PC-9 (cell line): ENCODE measurements around the gene TTF2. TPM values are rescaled to one million over a fixed set of nuclear protein-coding genes. Genes with fewer than 3 reads are reported as not detected.
A peak's percentile ranks its signal among the peaks of the same experiment; 100 is the strongest.

ENCODE experiments used
- BruUV-seq: library from RNA; stranded (reverse); fragments of 400-500 nt; replicated peaks from 2 replicates; lab custom pipeline; 2021; lab: Mats Ljungman, UMichigan
- CTCF ChIA-PET: fragments of 300-600 bp; sonication (Branson Sonifier 250); formaldehyde crosslinking; loops from one replicate; lab custom pipeline; 2022; ENCODE audit warnings: antibody characterized with exemption; lab: Charles Lee
- POLR2A ChIA-PET: fragments of 300-600 bp; sonication (Branson Sonifier 250); formaldehyde crosslinking; loops from one replicate; lab custom pipeline; 2022; ENCODE audit warnings: antibody characterized with exemption; ENCODE audit not compliant: unreplicated experiment; lab: Charles Lee
- DNase-seq, 2 experiments: peaks; one replicate each; pipeline versions ENCODE4 v3.0.0 to v3.0.0-alpha.2; 2015 to 2022; ENCODE audit warnings: mixed read lengths in 1 of 2
- H2AFZ ChIP-seq: fragments of 200-600 bp; sonication (generic); 2 replicates; pipeline ENCODE4 v1.8.1; 2017; ENCODE audit warnings: antibody characterized with exemption
- H3F3A ChIP-seq: fragments of 200-600 bp; sonication (generic); 2 replicates; pipeline ENCODE4 v1.8.1; 2017; ENCODE audit warnings: antibody characterized with exemption, mild to moderate bottlenecking, low read depth; ENCODE audit not compliant: insufficient read depth
- H3K27ac ChIP-seq: fragments of 200-600 bp; sonication (generic); 2 replicates; pipeline ENCODE4 v1.6.1; 2016; ENCODE audit warnings: mixed run types
- H3K27me3 ChIP-seq: fragments of 200-600 bp; sonication (generic); 2 replicates; pipeline ENCODE4 v1.6.1; 2016; ENCODE audit warnings: low read depth, mixed run types; ENCODE audit not compliant: insufficient read depth
- H3K36me3 ChIP-seq: fragments of 200-600 bp; sonication (generic); 2 replicates; pipeline ENCODE4 v1.6.1; 2016; ENCODE audit warnings: low read depth, mixed run types
- H3K4me1 ChIP-seq: fragments of 200-600 bp; sonication (generic); replicated peaks from 2 replicates; pipeline ENCODE4 v1.6.1; 2016; ENCODE audit warnings: mixed run types; ENCODE audit not compliant: insufficient read depth
- H3K4me2 ChIP-seq: fragments of 200-600 bp; sonication (generic); 2 replicates; pipeline ENCODE4 v1.6.1; 2017; ENCODE audit warnings: mixed run types
- H3K4me3 ChIP-seq: fragments of 200-600 bp; sonication (generic); 2 replicates; pipeline ENCODE4 v1.6.1; 2016; ENCODE audit warnings: mixed run types
- H3K79me2 ChIP-seq: fragments of 200-600 bp; sonication (generic); 2 replicates; pipeline ENCODE4 v1.6.1; 2017; ENCODE audit warnings: low read depth, mixed run types
- H3K9me2 ChIP-seq: fragments of 200-600 bp; sonication (generic); 2 replicates; pipeline ENCODE4 v1.8.1; 2017; ENCODE audit warnings: mild to moderate bottlenecking; ENCODE audit not compliant: insufficient read depth
- H3K9me3 ChIP-seq: fragments of 200-600 bp; sonication (generic); 2 replicates; pipeline ENCODE4 v1.8.1; 2016; ENCODE audit warnings: low read depth; ENCODE audit not compliant: insufficient read depth
- H4K20me1 ChIP-seq: fragments of 200-600 bp; sonication (generic); 2 replicates; pipeline ENCODE4 v1.8.1; 2017; ENCODE audit not compliant: insufficient read depth
- CTCF ChIP-seq: fragments of 200-600 bp; sonication (generic); conservative IDR thresholded peaks from 2 replicates; pipeline ENCODE4 v1.6.1; 2017; ENCODE audit warnings: mixed run types, antibody characterized with exemption, mild to moderate bottlenecking, moderate library complexity
- EZH2 ChIP-seq: fragments of 200-600 bp; sonication (generic); IDR thresholded peaks from 2 replicates; pipeline ENCODE4 v1.8.0; 2017; ENCODE audit warnings: antibody characterized with exemption, low read depth
- intact Hi-C: fragments of 100-400 bp; cut with micrococcal nuclease; formaldehyde crosslinking; loops from one replicate; pipeline ENCODE4 v1.10.0; 2022; ENCODE audit not compliant: unreplicated experiment
- total RNA-seq: library from RNA; stranded (reverse); gene quantifications from 2 replicates; pipeline ENCODE4 v1.2.3, GENCODE V29; 2021

The TTF2 gene
- total RNA-seq, 1 experiment from 2014 or later = 62.2 TPM

- ChIA-PET CTCF (no interaction called here), POLR2A (interaction anchor here (0.7 kb wide), 2 partner anchors 644 to 655 kb away, joined by 5 to 17 read pairs; no protein-coding TSS in a partner anchor)
- no peaks in the 10 kb centered on the region for H3K9me3 ChIP-seq
- H4K20me1 ChIP-seq = no peaks in the 10 kb centered on the region
- H3K27ac ChIP-seq = no peak overlapping the region
- TF ChIP-seq EZH2 = no peak
- no peak for TF ChIP-seq CTCF
- H3K27me3 ChIP-seq = no peaks in the 10 kb centered on the region
- H3F3A ChIP-seq = peaks cover 10% of the 10 kb centered on the region; the same call in 1 of the 2 replicates
- 0 out of 2 replicates have a peak, but pooled peaks cover 10% of the 10 kb centered on the region for H3K36me3 ChIP-seq
- no peak for DNase-seq
- H3K4me1 ChIP-seq = peaks cover 20% of the 10 kb centered on the region
- H3K4me3 ChIP-seq = no peak overlapping the region
- no peak overlapping the region for H2AFZ ChIP-seq
- no TSS peak for BruUV-seq
- intact Hi-C loops = no loop called here
- H3K9me2 ChIP-seq = no peaks in the 10 kb centered on the region
- H3K79me2 ChIP-seq = no peaks in the 10 kb centered on the region
- H3K4me2 ChIP-seq = no peak overlapping the region
Measured at GRCh38 chr1:117107364-117107763, 47.2 kb downstream of the TTF2 start.

DNA sequence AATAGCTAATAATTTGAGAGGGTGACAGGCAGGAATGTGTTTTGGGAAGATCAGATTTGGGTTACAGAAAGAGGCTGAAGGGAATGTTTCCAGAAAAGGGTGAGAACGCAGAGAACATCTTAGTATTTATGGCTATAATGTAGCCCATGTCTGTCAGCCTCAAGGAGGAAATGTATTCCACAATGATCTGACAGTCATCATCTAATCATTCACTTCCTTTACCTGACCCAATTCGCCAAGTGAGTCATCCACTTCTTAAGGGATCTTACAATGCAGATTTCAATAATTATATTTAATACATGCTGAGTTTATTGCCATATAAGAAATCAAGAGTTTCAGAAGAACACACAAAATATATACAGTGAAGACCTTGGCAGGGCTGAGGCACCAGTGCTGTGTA is 50.6 kb downstream of the TTF2 start:
- H3K4me3 ChIP-seq = no peak overlapping the region
- H3K9me3 ChIP-seq = no peaks in the 10 kb centered on the region
- H4K20me1 ChIP-seq = no peaks in the 10 kb centered on the region
- no peaks in the 10 kb centered on the region for H3K27me3 ChIP-seq
- H3K36me3 ChIP-seq = no peaks in the 10 kb centered on the region
- DNase-seq = peak in 1 of 2 experiments; percentile 92
- H3F3A ChIP-seq = peaks cover 10% of the 10 kb centered on the region; the same call in 1 of the 2 replicates
- CTCF ChIA-PET = interaction anchor here (0.6 to 1.6 kb wide), 3 partner anchors 18 to 33 kb away, joined by 3 to 4 read pairs (median 3); no protein-coding TSS in a partner anchor
- POLR2A ChIA-PET = interaction anchor here (0.6 kb wide), 1 partner anchor 257 kb away, joined by 3 read pairs; the partner anchor contains the start of gene MAN1A2
- intact Hi-C loops = no loop called here
- peaks cover 20% of the 10 kb centered on the region for H3K4me1 ChIP-seq
- peak overlapping the region; percentile 29 for H3K4me2 ChIP-seq
- H3K79me2 ChIP-seq = no peaks in the 10 kb centered on the region
- H2AFZ ChIP-seq = no peak overlapping the region
- no peak for TF ChIP-seq EZH2
- no peak for TF ChIP-seq CTCF
- peak overlapping the region; percentile 65 for H3K27ac ChIP-seq
- no TSS peak for BruUV-seq
- H3K9me2 ChIP-seq = no peaks in the 10 kb centered on the region; the same call in 1 of the 2 replicates

GRCh38 chr1:117112047-117112717 is 52.1 kb downstream of the TTF2 start:
- H3K27me3 ChIP-seq = no peaks in the 10 kb centered on the region
- intact Hi-C loops = no loop called here
- no peaks in the 10 kb centered on the region for H3K79me2 ChIP-seq
- no peak overlapping the region for H2AFZ ChIP-seq
- no peak overlapping the region for H3K4me2 ChIP-seq
- no peaks in the 10 kb centered on the region; the same call in 1 of the 2 replicates for H3K9me2 ChIP-seq
- DNase-seq = no peak
- H3K4me3 ChIP-seq = no peak overlapping the region
- ChIA-PET POLR2A (interaction anchor here (0.6 kb wide), 2 partner anchors 31 to 43 kb away, joined by 3 to 6 read pairs; no protein-coding TSS in a partner anchor), CTCF (no interaction called here)
- H3F3A ChIP-seq = peaks cover 10% of the 10 kb centered on the region; the same call in 1 of the 2 replicates
- H3K9me3 ChIP-seq = no peaks in the 10 kb centered on the region
- TF ChIP-seq EZH2 = no peak
- TF ChIP-seq CTCF = no peak
- H3K4me1 ChIP-seq = peaks cover 20% of the 10 kb centered on the region
- H3K36me3 ChIP-seq = no peaks in the 10 kb centered on the region
- no TSS peak for BruUV-seq
- H4K20me1 ChIP-seq = no peaks in the 10 kb centered on the region
- H3K27ac ChIP-seq = no peak overlapping the region
